H1 (cell line): Measurements from ENCODE around the gene ACCS. TPM values are rescaled to one million over a fixed set of nuclear protein-coding genes. Genes with fewer than 3 reads are reported as not detected.

ENCODE experiments used
- CHD2 ChIP-seq: IDR thresholded peaks from 2 replicates; pipeline ENCODE4 v1.6.1; 2012; ENCODE audit warnings: low read length, improper control_type of control experiment
- FOSL1 ChIP-seq: IDR thresholded peaks from 2 replicates; pipeline ENCODE4 v1.6.1; 2011; ENCODE audit warnings: mild to moderate bottlenecking, low read depth, low read length, moderate library complexity; ENCODE audit not compliant: insufficient read depth
- MAFK ChIP-seq: IDR thresholded peaks from 2 replicates; pipeline ENCODE4 v1.6.1; 2012; ENCODE audit warnings: low read depth, mild to moderate bottlenecking, improper control_type of control experiment, low read length
- POLR2A ChIP-seq, 2 experiments: IDR thresholded peaks; 1 replicate in 1 of 2; 2 replicates in 1 of 2; pipeline ENCODE4 v1.6.1; 2011; ENCODE audit warnings: low read depth in 2 of 2, low read length in 2 of 2, mild to moderate bottlenecking in 2 of 2; ENCODE audit errors: control extremely low read depth in 1 of 2
- RFX5 ChIP-seq: IDR thresholded peaks from 2 replicates; pipeline ENCODE4 v1.6.1; 2011; ENCODE audit warnings: low read depth, low read length, improper control_type of control experiment, borderline replicate concordance
- polyA plus RNA-seq, 7 experiments: library from polyadenylated mRNA; depleted of rRNA in 3 of 7; stranded (reverse) in 5 of 7; unstranded in 2 of 7; fragments of >200 nt in 5 of 7; fragments of 200-250 nt in 2 of 7; gene quantifications; 1 replicate in 5 of 7; 2 replicates in 1 of 7; 4 replicates in 1 of 7; pipeline versions ENCODE4 v1.2.1 to v1.2.3, GENCODE V29; 2011 to 2013; ENCODE audit warnings: missing spikeins in 2 of 7, mixed read lengths in 2 of 7
- total RNA-seq: library from RNA; stranded (reverse); fragmentation: NEBNext Ultra II Directional; extraction: Animal tissue kit (Norgen Biotek cat#: 25700); gene quantifications from 2 replicates; pipeline ENCODE4 v1.2.1, GENCODE V29; 2021
- TF ChIP-seq, protein P1 (sequence below), 3 experiments: IDR thresholded peaks; 1 replicate in 2 of 3; 2 replicates in 1 of 3; pipeline versions ENCODE4 v1.5.1 to v1.6.1; 2011; ENCODE audit warnings: low read length in 3 of 3, mild to moderate bottlenecking in 3 of 3, inconsistent platforms in 2 of 3, low read depth in 1 of 3, moderate library complexity in 1 of 3; ENCODE audit not compliant: insufficient read depth in 1 of 3; ENCODE audit errors: control extremely low read depth in 1 of 3

ACCS gene
- total and polyA plus RNA-seq, 2 of the 8 experiments (the other 6 are each of a cell fraction or from before 2014, with no cell fraction given): 6.0 to 8.0 TPM

DNA sequence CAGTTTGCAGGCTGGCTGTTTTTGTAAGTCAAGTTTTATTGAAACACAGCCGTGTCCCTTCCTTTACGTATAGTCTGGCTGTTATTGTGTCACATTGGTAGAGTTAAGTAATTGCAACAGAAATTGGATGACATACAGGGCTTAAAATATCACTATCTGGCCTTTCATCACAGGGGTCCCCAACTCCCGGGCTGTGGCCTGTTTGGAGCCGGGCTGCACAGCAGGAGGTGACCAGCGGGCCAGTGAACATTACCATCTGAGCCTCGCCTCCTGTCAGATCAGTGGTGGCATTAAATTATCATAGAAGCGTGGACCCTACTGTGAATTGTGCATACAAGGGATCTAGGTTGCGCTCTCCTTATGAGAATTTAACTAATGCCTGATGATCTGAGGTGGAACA, 61.1 kb downstream of the ACCS start (continued):
- TF ChIP-seq, protein P1, sequence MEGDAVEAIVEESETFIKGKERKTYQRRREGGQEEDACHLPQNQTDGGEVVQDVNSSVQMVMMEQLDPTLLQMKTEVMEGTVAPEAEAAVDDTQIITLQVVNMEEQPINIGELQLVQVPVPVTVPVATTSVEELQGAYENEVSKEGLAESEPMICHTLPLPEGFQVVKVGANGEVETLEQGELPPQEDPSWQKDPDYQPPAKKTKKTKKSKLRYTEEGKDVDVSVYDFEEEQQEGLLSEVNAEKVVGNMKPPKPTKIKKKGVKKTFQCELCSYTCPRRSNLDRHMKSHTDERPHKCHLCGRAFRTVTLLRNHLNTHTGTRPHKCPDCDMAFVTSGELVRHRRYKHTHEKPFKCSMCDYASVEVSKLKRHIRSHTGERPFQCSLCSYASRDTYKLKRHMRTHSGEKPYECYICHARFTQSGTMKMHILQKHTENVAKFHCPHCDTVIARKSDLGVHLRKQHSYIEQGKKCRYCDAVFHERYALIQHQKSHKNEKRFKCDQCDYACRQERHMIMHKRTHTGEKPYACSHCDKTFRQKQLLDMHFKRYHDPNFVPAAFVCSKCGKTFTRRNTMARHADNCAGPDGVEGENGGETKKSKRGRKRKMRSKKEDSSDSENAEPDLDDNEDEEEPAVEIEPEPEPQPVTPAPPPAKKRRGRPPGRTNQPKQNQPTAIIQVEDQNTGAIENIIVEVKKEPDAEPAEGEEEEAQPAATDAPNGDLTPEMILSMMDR (IDR thresholded peaks at IDR 0.05; ENCODE audit: control extremely low read depth in 1 of 3, insufficient read depth in 1 of 3, low read depth in 1 of 3, low read length in 3 of 3): no peak
- TF ChIP-seq POLR2A (IDR thresholded peaks at IDR 0.05; ENCODE audit: control extremely low read depth in 1 of 2, low read depth in 2 of 2, low read length in 2 of 2) (no peak), CHD2 (no peak), RFX5 (no peak), MAFK (no peak), FOSL1 (no peak)
